ENCODE measurements around the gene CAV3. TPM values are rescaled to one million over a fixed set of nuclear protein-coding genes. Genes with fewer than 3 reads are reported as not detected.

Gene CAV3
- total RNA-seq, 3 donors from 2014 or later = not detected

DNA sequence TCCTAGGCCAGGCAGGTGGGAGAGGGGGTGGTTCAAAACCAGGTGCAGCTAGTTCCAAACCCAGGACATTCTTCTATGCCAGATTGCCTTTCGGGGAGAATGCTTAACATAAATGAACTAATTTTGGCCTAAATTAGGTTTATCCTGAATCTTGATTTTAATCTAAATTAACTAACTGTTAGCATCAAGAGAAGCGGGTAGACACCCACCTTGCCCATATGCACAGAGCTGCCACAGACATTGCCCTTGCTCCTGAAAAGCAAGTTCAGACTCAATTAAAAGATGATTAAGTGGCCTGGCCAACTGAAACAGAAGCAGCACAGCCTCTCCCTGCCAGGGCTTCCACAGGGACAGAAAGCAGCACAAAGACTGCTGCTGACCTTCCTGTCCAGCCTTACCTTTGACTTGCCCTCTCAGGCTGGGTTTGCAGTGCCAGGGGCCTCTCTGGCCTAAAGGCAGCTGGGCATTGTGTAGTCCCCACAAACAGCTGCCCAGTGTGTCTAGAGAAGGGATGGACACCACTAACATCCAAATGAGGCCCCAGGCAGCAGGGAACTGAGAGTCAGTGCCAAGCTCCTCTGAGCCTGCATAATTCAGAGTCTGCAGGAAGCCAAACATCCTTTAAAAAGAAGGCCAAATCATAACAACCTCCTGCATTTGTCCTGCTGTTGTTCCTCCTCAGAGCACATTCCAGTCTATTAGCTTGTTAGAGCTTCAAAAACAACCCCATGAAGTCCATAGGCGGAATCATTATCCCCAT is 51.3 kb downstream of the CAV3 start:
- intact Hi-C loops (cut with DNase I, micrococcal nuclease) = no loop called here
- DNase-seq = no peak
- TF ChIP-seq, protein P1, sequence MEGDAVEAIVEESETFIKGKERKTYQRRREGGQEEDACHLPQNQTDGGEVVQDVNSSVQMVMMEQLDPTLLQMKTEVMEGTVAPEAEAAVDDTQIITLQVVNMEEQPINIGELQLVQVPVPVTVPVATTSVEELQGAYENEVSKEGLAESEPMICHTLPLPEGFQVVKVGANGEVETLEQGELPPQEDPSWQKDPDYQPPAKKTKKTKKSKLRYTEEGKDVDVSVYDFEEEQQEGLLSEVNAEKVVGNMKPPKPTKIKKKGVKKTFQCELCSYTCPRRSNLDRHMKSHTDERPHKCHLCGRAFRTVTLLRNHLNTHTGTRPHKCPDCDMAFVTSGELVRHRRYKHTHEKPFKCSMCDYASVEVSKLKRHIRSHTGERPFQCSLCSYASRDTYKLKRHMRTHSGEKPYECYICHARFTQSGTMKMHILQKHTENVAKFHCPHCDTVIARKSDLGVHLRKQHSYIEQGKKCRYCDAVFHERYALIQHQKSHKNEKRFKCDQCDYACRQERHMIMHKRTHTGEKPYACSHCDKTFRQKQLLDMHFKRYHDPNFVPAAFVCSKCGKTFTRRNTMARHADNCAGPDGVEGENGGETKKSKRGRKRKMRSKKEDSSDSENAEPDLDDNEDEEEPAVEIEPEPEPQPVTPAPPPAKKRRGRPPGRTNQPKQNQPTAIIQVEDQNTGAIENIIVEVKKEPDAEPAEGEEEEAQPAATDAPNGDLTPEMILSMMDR (IDR thresholded peaks at IDR 0.05) = no peak
- H3K4me1 ChIP-seq (ENCODE audit: low read depth) = no peaks in the 10 kb centered on the region
- H3K9me3 ChIP-seq = no peaks in the 10 kb centered on the region
- H3K4me3 ChIP-seq = no peak overlapping the region
- H3K36me3 ChIP-seq (ENCODE audit: low read depth) = no peaks in the 10 kb centered on the region
- no peak for ATAC-seq

DNA sequence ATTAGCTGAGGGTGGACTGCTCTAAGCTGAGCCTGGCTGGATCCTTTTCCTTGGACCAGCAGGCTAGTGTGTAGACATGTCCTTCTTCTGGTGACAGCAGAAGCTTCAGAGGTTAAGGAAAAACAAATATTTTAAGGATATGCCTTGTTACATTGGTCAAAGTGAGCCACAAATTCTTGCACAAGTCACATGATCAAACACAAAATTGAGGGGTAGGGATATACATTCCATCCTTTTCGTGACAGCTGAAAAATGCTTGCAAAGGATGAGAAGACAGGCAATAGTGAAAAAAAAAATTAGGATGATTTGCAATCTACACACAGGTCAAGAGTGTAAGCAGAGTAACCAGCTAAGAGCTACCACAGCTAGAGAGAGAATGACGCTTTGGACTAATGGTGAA is 56.9 kb downstream of the CAV3 start:
- ATAC-seq = no peak
- H3K9me3 ChIP-seq = no peaks in the 10 kb centered on the region
- DNase-seq = no peak
- H3K4me1 ChIP-seq (ENCODE audit: low read depth) = no peaks in the 10 kb centered on the region
- H3K4me3 ChIP-seq = no peak overlapping the region
- intact Hi-C loops (cut with DNase I, micrococcal nuclease) = no loop called here
- H3K36me3 ChIP-seq (ENCODE audit: low read depth) = no peaks in the 10 kb centered on the region
- TF ChIP-seq, protein P1 (IDR thresholded peaks at IDR 0.05) = no peak

DNA sequence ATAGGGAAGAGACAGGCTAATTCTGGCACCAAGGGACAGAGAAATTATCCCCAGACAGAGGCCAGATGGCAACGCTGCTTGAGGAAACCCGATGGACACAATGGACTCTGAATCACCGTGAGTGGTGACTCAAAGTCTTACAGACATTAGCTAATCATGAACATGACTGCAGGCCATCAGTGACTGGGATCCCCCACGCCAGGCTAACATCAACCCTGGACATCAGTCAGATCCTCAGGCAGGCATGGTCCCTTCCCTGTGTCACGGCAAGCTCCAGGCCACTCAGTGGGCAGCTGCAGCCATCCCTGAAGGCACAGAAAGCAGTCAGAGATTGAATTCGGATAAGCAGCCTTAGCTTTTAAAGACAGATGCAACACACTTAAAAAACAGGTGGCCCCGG is 59.6 kb downstream of the CAV3 start:
- no peak for ATAC-seq
- TF ChIP-seq, protein P1 (IDR thresholded peaks at IDR 0.05) = no peak
- DNase-seq = no peak
- no peaks in the 10 kb centered on the region for H3K9me3 ChIP-seq
- H3K36me3 ChIP-seq (ENCODE audit: low read depth) = no peaks in the 10 kb centered on the region
- no peaks in the 10 kb centered on the region for H3K4me1 ChIP-seq (ENCODE audit: low read depth)
- no peak overlapping the region for H3K4me3 ChIP-seq
- intact Hi-C loops (cut with DNase I, micrococcal nuclease) = no loop called here

DNA sequence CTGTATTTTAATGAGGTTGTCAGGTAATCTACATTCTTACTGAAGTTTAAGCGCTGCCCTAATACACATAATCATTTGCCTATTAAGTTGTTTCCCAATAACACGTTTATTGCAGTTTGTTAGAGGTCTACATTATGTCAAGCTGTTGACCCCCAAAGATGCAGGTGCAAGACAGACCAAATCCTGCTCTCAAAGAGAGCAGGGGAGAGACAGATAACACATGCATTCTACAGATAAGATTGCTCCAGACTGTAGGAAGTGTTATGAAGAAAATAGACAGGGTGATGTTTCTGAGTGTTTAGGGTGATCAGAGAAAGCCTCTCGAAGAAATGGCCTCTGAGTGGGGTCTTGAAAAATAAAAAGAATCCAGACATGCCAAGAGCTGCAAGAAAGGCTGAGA is 60.6 kb downstream of the CAV3 start:
- TF ChIP-seq, protein P1 (IDR thresholded peaks at IDR 0.05) = no peak
- intact Hi-C loops (cut with DNase I, micrococcal nuclease) = no loop called here
- Histone ChIP-seq H3K4me1 (ENCODE audit: low read depth) (no peaks in the 10 kb centered on the region), H3K4me3 (no peak overlapping the region), H3K36me3 (ENCODE audit: low read depth) (no peaks in the 10 kb centered on the region), H3K9me3 (no peaks in the 10 kb centered on the region)
- DNase-seq = no peak
- no peak for ATAC-seq

Other genes starting within 250 kb of the CAV3 start
- 1 to 10 TPM; 5.1 to 9.7 (median 7.2) TPM for gene LMCD1, start 232.0 kb upstream of the CAV3 start, total RNA-seq
- 1 to 10 TPM; 3.7 to 5.3 (median 4.5) TPM for gene SSUH2, start 89.0 kb upstream of the CAV3 start, total RNA-seq
- gene OXTR, start 35.8 kb downstream of the CAV3 start, total RNA-seq = under 1 TPM; 0.19 to 0.70 (median 0.52) TPM
- gene RAD18, start 229.7 kb downstream of the CAV3 start, total RNA-seq = 10 to 100 TPM; 10.2 to 16.1 (median 12.5) TPM